A549 (cell line): ENCODE data around the gene SCN1A. TPM values are rescaled to one million over a fixed set of nuclear protein-coding genes. Genes with fewer than 3 reads are reported as not detected.
A peak's percentile ranks its signal among the peaks of the same experiment; 100 is the strongest.

ENCODE experiments used
- ATAC-seq, 2 experiments: fragments of 200-7000 bp in 1 of 2; fragments of >200 bp in 1 of 2; cut with Nextera tagmentation in 1 of 2; cut with Tn5 transposase in 1 of 2; 3 replicates each; pipeline versions ENCODE4 v1.8.0 to v1.9.1; 2018 to 2020; ENCODE audit warnings: mild to moderate bottlenecking in 1 of 2, moderate library complexity in 1 of 2
- CTCF ChIA-PET: fragments of 300-600 bp; sonication (Branson Sonifier 250); formaldehyde crosslinking; extraction: SDS; loops from one replicate; lab custom pipeline; 2021; ENCODE audit warnings: antibody characterized with exemption, inconsistent platforms; lab: Yijun Ruan, JAX
- POLR2A ChIA-PET: fragments of 350-600 bp; formaldehyde crosslinking; extraction: SDS; loops from one replicate; lab custom pipeline; 2021; ENCODE audit warnings: antibody characterized with exemption, inconsistent platforms; lab: Yijun Ruan, JAX
- DNase-seq, 2 experiments: peaks; one replicate each; pipeline versions ENCODE4 v3.0.0 to v3.0.0-alpha.2; 2011 to 2016; ENCODE audit warnings: low read depth in 1 of 2, low spot score in 1 of 2
- FAIRE-seq: peaks from 2 replicates; lab custom pipeline; 2011; peaks lifted over from hg19 to GRCh38; lab: Jason Lieb, UNC
- H3K27ac ChIP-seq, 2 experiments: fragments of >200 bp; sonication (Bioruptor Twin); formaldehyde crosslinking; 3 replicates each; pipeline ENCODE4 v1.5.1; 2016 to 2017
- H3K4me1 ChIP-seq: fragments of >200 bp; sonication (Bioruptor Twin); formaldehyde crosslinking; 3 replicates; pipeline ENCODE4 v1.6.1; 2016
- H3K4me2 ChIP-seq: fragments of >200 bp; sonication (Bioruptor Twin); formaldehyde crosslinking; 3 replicates; pipeline ENCODE4 v1.6.1; 2016
- H3K4me3 ChIP-seq: fragments of >200 bp; sonication (Bioruptor Twin); formaldehyde crosslinking; 3 replicates; pipeline ENCODE4 v1.5.1; 2016
- H3K9me3 ChIP-seq: fragments of >200 bp; sonication (Bioruptor Twin); formaldehyde crosslinking; 3 replicates; pipeline ENCODE4 v1.6.1; 2016
- CBX2 ChIP-seq: fragments of 200-600 bp; sonication (generic); IDR thresholded peaks from 2 replicates; pipeline ENCODE4 v1.6.1; 2016; ENCODE audit warnings: low read depth, mild to moderate bottlenecking, borderline replicate concordance
- CHD4 ChIP-seq: fragments of 200-600 bp; sonication (generic); IDR thresholded peaks from 2 replicates; pipeline ENCODE4 v1.6.1; 2016; ENCODE audit warnings: antibody characterized with exemption, mild to moderate bottlenecking, borderline replicate concordance
- HOXB13 ChIP-seq: fragments of 250-450 bp; sonication (Bioruptor Pico); IDR thresholded peaks from 2 replicates; pipeline ENCODE4 v1.5.0; 2020; ENCODE audit warnings: low read depth, mild to moderate bottlenecking, moderate library complexity
- JUNB ChIP-seq: fragments of >200 bp; sonication (Bioruptor Twin); formaldehyde crosslinking; IDR thresholded peaks from 2 replicates; pipeline ENCODE4 v1.6.1; 2016
- MAFK ChIP-seq: fragments of 450-650 bp; IDR thresholded peaks from 2 replicates; pipeline ENCODE4 v1.6.1; 2014; ENCODE audit not compliant: partially characterized antibody
- NR3C1 ChIP-seq: fragments of >200 bp; sonication (Bioruptor Twin); formaldehyde crosslinking; IDR thresholded peaks from 3 replicates; pipeline ENCODE4 v1.6.1; 2017
- POLR2AphosphoS2 ChIP-seq: conservative IDR thresholded peaks from 2 replicates; pipeline ENCODE4 v1.6.1; 2012; ENCODE audit warnings: low read length, improper control_type of control experiment, inconsistent platforms
- RARB ChIP-seq: fragments of 250-450 bp; sonication (Bioruptor Pico); IDR thresholded peaks from 2 replicates; pipeline ENCODE4 v1.8.0; 2021; ENCODE audit warnings: mild to moderate bottlenecking, moderate library complexity
- RFX5 ChIP-seq: fragments of 450-650 bp; IDR thresholded peaks from 2 replicates; pipeline ENCODE4 v1.7.1; 2014; ENCODE audit warnings: antibody characterized with exemption, mild to moderate bottlenecking, moderate library complexity
- SREBF2 ChIP-seq: fragments of 450-650 bp; IDR thresholded peaks from 2 replicates; pipeline ENCODE4 v1.6.1; 2014; ENCODE audit warnings: mild to moderate bottlenecking, moderate library complexity
- TFCP2L1 ChIP-seq: fragments of 250-450 bp; sonication (Bioruptor Pico); IDR thresholded peaks from 2 replicates; pipeline ENCODE4 v1.5.0; 2021; ENCODE audit warnings: mild to moderate bottlenecking
- ZC3H11A ChIP-seq: fragments of 450-650 bp; IDR thresholded peaks from 2 replicates; pipeline ENCODE4 v1.6.1; 2014; ENCODE audit warnings: antibody characterized with exemption, mild to moderate bottlenecking
- ZSCAN20 ChIP-seq: fragments of 250-450 bp; sonication (Bioruptor Pico); IDR thresholded peaks from 2 replicates; pipeline ENCODE4 v1.8.0; 2022; ENCODE audit warnings: mild to moderate bottlenecking, moderate library complexity
- WGBS: methylation state at CpG from one replicate; pipeline ENCODE4 v1.1.6; 2017; ENCODE audit errors: missing lambda C conversion rate; 5-methylcytosine and 5-hydroxymethylcytosine counted together
- polyA plus RNA-seq, 4 experiments: library from polyadenylated mRNA; depleted of rRNA in 3 of 4; stranded (reverse); fragments of >200 nt; fragmentation: RNase III in 1 of 4; extraction: RNeasy Plus Mini Kit Qiagen cat#74134 plus additional on column Dnase treatment in 1 of 4; gene quantifications; 2 replicates in 3 of 4; 3 replicates in 1 of 4; pipeline ENCODE4 v1.2.3, GENCODE V29; 2011 to 2017
- TF ChIP-seq, protein P1 (sequence below): fragments of 450-650 bp; IDR thresholded peaks from 2 replicates; pipeline ENCODE4 v1.6.1; 2014; ENCODE audit warnings: antibody characterized with exemption
- TF ChIP-seq, protein P2 (sequence below): IDR thresholded peaks from 2 replicates; pipeline ENCODE4 v1.6.1; 2012
- TF ChIP-seq, protein P3 (sequence below): fragments of >200 bp; sonication (Bioruptor Twin); formaldehyde crosslinking; IDR thresholded peaks from 3 replicates; pipeline ENCODE4 v1.6.1; 2016
- TF ChIP-seq, protein P4 (sequence below): IDR thresholded peaks from 2 replicates; pipeline ENCODE4 v1.6.1; 2012

The SCN1A gene
- polyA plus RNA-seq, 2 of the 4 experiments (the other 2 are of a cell fraction) = not detected

DNA sequence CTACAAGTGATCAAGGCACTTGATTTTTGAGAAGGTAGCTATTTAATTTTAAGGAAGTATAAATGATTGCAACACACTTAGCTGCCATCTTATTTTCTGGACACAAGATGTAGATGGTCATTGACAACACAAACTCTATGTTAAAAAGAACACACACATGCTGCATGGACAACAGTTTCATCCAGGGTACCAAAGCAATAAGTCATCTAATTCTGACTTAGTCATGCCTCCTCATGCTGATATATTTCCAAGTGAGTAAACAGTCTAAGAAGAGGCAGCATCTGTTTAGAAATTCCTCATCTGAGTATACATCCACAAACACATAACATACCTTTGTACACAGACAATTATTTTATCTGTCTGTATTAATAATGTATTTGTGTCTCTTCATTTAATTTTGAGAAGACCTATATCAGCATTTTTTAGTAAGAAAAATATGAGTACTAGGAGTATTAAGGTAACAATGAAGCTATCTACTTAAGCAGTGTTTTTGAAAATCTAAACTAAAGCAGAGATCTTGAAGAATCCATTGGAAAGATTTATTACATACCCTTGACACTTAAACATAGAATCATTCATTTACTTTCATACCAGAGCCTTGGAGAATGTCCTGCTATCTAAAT, 84.9 kb downstream of the SCN1A start:
- FAIRE-seq (no peak), DNase-seq (no peak), ATAC-seq (no peak)
- peak; percentile 55 for TF ChIP-seq MAFK
- TF ChIP-seq, protein P1, sequence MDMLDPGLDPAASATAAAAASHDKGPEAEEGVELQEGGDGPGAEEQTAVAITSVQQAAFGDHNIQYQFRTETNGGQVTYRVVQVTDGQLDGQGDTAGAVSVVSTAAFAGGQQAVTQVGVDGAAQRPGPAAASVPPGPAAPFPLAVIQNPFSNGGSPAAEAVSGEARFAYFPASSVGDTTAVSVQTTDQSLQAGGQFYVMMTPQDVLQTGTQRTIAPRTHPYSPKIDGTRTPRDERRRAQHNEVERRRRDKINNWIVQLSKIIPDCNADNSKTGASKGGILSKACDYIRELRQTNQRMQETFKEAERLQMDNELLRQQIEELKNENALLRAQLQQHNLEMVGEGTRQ = no peak
- no peaks in the 10 kb centered on the region for H3K9me3 ChIP-seq
- no peak overlapping the region for H3K27ac ChIP-seq
- ChIA-PET CTCF (interaction anchor here (1.4 kb wide), 1 partner anchor 15 kb away, joined by 4 read pairs; no protein-coding TSS in a partner anchor), POLR2A (no interaction called here)
- H3K4me2 ChIP-seq = no peak overlapping the region
- no peak overlapping the region for H3K4me3 ChIP-seq
- H3K4me1 ChIP-seq = no peaks in the 10 kb centered on the region

DNA sequence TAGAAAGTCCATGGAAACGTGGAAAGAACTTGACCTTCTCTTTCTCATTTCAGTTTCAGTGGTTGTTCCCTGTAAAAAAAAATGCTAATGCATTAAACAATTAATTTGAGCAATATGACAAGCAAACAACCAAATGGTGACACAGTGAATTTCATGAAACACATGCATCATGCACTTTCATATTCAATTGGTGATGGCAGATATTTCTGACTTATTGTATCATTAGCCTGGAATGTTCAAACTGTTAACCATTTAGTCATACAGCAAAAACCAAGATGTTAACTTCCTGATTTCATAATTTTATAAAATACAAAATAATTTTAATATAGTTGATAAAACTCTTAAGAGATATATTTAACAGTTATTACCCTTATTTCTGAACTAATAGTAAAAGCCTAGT, 85.5 kb downstream of the SCN1A start:
- no peak overlapping the region for H3K4me3 ChIP-seq
- DNase-seq (no peak), FAIRE-seq (no peak), ATAC-seq (no peak)
- WGBS = 2% methylated on average over 1 of the region's 1 CpG
- H3K4me1 ChIP-seq = no peaks in the 10 kb centered on the region
- no peak for TF ChIP-seq POLR2AphosphoS2
- TF ChIP-seq CHD4 = no peak
- TF ChIP-seq HOXB13 (CRISPR knock-in tag) = no peak
- TF ChIP-seq, protein P1 = no peak
- no peak for TF ChIP-seq ZSCAN20 (CRISPR knock-in tag)
- TF ChIP-seq TFCP2L1 (CRISPR knock-in tag) = no peak
- TF ChIP-seq, protein P2, sequence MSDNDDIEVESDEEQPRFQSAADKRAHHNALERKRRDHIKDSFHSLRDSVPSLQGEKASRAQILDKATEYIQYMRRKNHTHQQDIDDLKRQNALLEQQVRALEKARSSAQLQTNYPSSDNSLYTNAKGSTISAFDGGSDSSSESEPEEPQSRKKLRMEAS = no peak
- no peak for TF ChIP-seq JUNB
- TF ChIP-seq SREBF2 = no peak
- no peak for TF ChIP-seq CBX2
- no peak for TF ChIP-seq RARB
- TF ChIP-seq, protein P3, sequence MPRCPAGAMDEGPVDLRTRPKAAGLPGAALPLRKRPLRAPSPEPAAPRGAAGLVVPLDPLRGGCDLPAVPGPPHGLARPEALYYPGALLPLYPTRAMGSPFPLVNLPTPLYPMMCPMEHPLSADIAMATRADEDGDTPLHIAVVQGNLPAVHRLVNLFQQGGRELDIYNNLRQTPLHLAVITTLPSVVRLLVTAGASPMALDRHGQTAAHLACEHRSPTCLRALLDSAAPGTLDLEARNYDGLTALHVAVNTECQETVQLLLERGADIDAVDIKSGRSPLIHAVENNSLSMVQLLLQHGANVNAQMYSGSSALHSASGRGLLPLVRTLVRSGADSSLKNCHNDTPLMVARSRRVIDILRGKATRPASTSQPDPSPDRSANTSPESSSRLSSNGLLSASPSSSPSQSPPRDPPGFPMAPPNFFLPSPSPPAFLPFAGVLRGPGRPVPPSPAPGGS = no peak
- no peak for TF ChIP-seq RFX5
- TF ChIP-seq, protein P4, sequence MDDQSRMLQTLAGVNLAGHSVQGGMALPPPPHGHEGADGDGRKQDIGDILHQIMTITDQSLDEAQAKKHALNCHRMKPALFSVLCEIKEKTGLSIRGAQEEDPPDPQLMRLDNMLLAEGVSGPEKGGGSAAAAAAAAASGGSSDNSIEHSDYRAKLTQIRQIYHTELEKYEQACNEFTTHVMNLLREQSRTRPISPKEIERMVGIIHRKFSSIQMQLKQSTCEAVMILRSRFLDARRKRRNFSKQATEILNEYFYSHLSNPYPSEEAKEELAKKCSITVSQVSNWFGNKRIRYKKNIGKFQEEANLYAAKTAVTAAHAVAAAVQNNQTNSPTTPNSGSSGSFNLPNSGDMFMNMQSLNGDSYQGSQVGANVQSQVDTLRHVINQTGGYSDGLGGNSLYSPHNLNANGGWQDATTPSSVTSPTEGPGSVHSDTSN = no peak
- no peaks in the 10 kb centered on the region for H3K9me3 ChIP-seq
- H3K4me2 ChIP-seq = no peak overlapping the region
- no peak overlapping the region for H3K27ac ChIP-seq
- ChIA-PET CTCF (interaction anchor here (1.4 kb wide), 1 partner anchor 15 kb away, joined by 4 read pairs; no protein-coding TSS in a partner anchor), POLR2A (no interaction called here)

DNA sequence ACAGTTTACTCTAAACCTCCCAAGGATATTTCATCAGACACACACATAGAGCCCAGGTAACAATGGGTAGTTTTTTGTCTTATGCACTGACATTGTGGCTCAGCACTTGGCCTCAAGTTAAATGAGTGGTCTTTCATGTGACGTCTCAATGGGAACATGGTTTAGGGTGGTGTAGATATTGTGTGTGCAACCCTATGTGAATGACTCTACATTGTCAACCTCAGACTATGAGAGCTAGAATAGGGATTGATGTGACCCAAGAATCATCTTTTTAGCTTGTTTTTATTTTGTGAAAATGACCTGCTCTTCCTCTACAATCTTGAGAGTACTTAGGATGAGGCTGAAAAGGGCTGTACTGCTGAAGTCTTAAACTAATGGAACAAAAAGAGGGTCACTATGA, 86.2 kb downstream of the SCN1A start:
- CTCF ChIA-PET = no interaction called here
- POLR2A ChIA-PET = no interaction called here
- H3K4me3 ChIP-seq = no peak overlapping the region
- H3K4me2 ChIP-seq = no peak overlapping the region
- TF ChIP-seq ZC3H11A = no peak
- no peak for TF ChIP-seq NR3C1
- TF ChIP-seq, all 56 proteins: peak for 0
- WGBS = 85% methylated on average over 1 of the region's 1 CpG
- Histone ChIP-seq H3K9me3 (no peaks in the 10 kb centered on the region), H3K27ac (no peak overlapping the region), H3K4me1 (no peaks in the 10 kb centered on the region)
- no peak for ATAC-seq
- no peak for FAIRE-seq
- no peak for DNase-seq
